ENCODE results near the gene BRCA2. TPM values are rescaled to one million over a fixed set of nuclear protein-coding genes. Genes with fewer than 3 reads are reported as not detected.

Gene BRCA2
- total RNA-seq, 1 experiment from 2014 or later = 14.5 TPM

DNA sequence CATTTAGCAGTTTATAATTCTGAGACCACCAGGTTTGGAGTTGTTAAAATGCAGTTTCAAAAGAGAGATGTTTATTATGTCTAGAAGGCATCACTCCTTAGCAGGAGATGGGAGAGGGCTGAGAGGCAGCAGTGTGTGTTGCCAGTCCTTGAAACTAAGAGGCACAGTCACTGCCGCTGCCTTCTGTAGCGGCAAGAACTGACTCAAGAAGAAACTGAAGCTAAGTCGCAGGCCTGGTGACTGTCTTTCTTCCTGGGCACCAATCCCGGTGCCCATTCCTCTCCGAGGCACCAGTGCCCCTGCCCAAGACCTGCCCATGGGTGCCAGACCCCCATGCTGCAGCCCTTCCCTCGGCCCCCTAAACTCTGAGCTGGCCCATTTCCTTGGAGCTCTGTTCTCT lies 92.5 kb downstream of the BRCA2 start:
- POLR2A ChIA-PET (ENCODE audit: unreplicated experiment) = no interaction called here

GRCh38 chr13:32408296-32409000 lies 93.1 kb downstream of the BRCA2 start:
- no peak for TF ChIP-seq EZH2 (IDR thresholded peaks at IDR 0.05; ENCODE audit: low read depth)
- TF ChIP-seq, protein P1, sequence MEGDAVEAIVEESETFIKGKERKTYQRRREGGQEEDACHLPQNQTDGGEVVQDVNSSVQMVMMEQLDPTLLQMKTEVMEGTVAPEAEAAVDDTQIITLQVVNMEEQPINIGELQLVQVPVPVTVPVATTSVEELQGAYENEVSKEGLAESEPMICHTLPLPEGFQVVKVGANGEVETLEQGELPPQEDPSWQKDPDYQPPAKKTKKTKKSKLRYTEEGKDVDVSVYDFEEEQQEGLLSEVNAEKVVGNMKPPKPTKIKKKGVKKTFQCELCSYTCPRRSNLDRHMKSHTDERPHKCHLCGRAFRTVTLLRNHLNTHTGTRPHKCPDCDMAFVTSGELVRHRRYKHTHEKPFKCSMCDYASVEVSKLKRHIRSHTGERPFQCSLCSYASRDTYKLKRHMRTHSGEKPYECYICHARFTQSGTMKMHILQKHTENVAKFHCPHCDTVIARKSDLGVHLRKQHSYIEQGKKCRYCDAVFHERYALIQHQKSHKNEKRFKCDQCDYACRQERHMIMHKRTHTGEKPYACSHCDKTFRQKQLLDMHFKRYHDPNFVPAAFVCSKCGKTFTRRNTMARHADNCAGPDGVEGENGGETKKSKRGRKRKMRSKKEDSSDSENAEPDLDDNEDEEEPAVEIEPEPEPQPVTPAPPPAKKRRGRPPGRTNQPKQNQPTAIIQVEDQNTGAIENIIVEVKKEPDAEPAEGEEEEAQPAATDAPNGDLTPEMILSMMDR (conservative IDR thresholded peaks at IDR 0.05) = no peak
- Histone ChIP-seq H2AFZ (peak overlapping the region; percentile 34; the same call in 1 of the 2 replicates), H3K27ac (no peak overlapping the region), H3K36me3 (ENCODE audit: low read depth) (no peaks in the 10 kb centered on the region), H3F3A (ENCODE audit: insufficient read depth, low read depth) (no peaks in the 10 kb centered on the region), H3K9me3 (ENCODE audit: insufficient read depth, low read depth) (no peaks in the 10 kb centered on the region), H4K20me1 (ENCODE audit: insufficient read depth) (no peaks in the 10 kb centered on the region), H3K79me2 (ENCODE audit: low read depth) (no peaks in the 10 kb centered on the region), H3K4me3 (no peak overlapping the region), H3K4me2 (no peak overlapping the region), H3K4me1 (replicated peaks; ENCODE audit: insufficient read depth) (no peaks in the 10 kb centered on the region), H3K27me3 (ENCODE audit: insufficient read depth, low read depth) (no peaks in the 10 kb centered on the region), H3K9me2 (ENCODE audit: insufficient read depth) (no peaks in the 10 kb centered on the region)
- BruUV-seq (replicated peaks) = no TSS peak
- POLR2A ChIA-PET (ENCODE audit: unreplicated experiment) = no interaction called here
- CTCF ChIA-PET = no interaction called here
- intact Hi-C loops (cut with micrococcal nuclease; ENCODE audit: unreplicated experiment) = no loop called here
- no peak for DNase-seq

More for the DNA sequence above, 92.5 kb downstream of the BRCA2 start:
- H3K4me3 ChIP-seq = no peak overlapping the region
- CTCF ChIA-PET = no interaction called here
- no TSS peak for BruUV-seq (replicated peaks)
- TF ChIP-seq, protein P1 (conservative IDR thresholded peaks at IDR 0.05) = no peak
- no peak for TF ChIP-seq EZH2 (IDR thresholded peaks at IDR 0.05; ENCODE audit: low read depth)
- H3K9me2 ChIP-seq (ENCODE audit: insufficient read depth) = no peaks in the 10 kb centered on the region
- no peak overlapping the region for H3K4me2 ChIP-seq
- H3F3A ChIP-seq (ENCODE audit: insufficient read depth, low read depth) = no peaks in the 10 kb centered on the region
- no peak overlapping the region for H3K27ac ChIP-seq
- intact Hi-C loops (cut with micrococcal nuclease; ENCODE audit: unreplicated experiment) = no loop called here
- H2AFZ ChIP-seq = no peak overlapping the region
- H3K27me3 ChIP-seq (ENCODE audit: insufficient read depth, low read depth) = no peaks in the 10 kb centered on the region
- DNase-seq = no peak
- no peaks in the 10 kb centered on the region for H3K4me1 ChIP-seq (replicated peaks; ENCODE audit: insufficient read depth)
- no peaks in the 10 kb centered on the region for H3K79me2 ChIP-seq (ENCODE audit: low read depth)
- no peaks in the 10 kb centered on the region for H4K20me1 ChIP-seq (ENCODE audit: insufficient read depth)
- H3K36me3 ChIP-seq (ENCODE audit: low read depth) = no peaks in the 10 kb centered on the region
- no peaks in the 10 kb centered on the region for H3K9me3 ChIP-seq (ENCODE audit: insufficient read depth, low read depth)

DNA sequence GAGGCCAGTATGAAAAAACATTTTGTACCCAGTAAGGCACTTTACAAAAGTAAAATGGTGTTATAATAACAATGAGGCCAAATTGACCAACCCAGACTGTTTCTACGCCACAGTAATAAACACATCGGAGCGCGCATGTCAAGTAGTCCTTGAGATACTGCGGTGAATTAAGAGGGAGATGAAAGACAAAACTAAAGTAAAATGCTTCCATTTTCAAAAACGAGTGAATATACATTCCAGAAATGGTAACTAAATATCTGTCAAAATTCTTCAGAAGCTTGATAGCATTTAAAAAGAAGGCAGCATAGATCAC lies 93.6 kb downstream of the BRCA2 start:
- Histone ChIP-seq H3K9me2 (ENCODE audit: insufficient read depth) (no peaks in the 10 kb centered on the region), H3K9me3 (ENCODE audit: insufficient read depth, low read depth) (no peaks in the 10 kb centered on the region), H3K36me3 (ENCODE audit: low read depth) (no peaks in the 10 kb centered on the region), H3K4me3 (no peak overlapping the region), H4K20me1 (ENCODE audit: insufficient read depth) (no peaks in the 10 kb centered on the region), H3K27ac (no peak overlapping the region), H3K4me2 (no peak overlapping the region), H3F3A (ENCODE audit: insufficient read depth, low read depth) (no peaks in the 10 kb centered on the region), H3K4me1 (replicated peaks; ENCODE audit: insufficient read depth) (no peaks in the 10 kb centered on the region), H2AFZ (peak overlapping the region; percentile 34; the same call in 1 of the 2 replicates), H3K27me3 (ENCODE audit: insufficient read depth, low read depth) (no peaks in the 10 kb centered on the region), H3K79me2 (ENCODE audit: low read depth) (no peaks in the 10 kb centered on the region)
- POLR2A ChIA-PET (ENCODE audit: unreplicated experiment) = no interaction called here
- TF ChIP-seq, protein P1 (conservative IDR thresholded peaks at IDR 0.05) = no peak
- BruUV-seq (replicated peaks) = no TSS peak
- no peak for DNase-seq
- CTCF ChIA-PET = no interaction called here
- intact Hi-C loops (cut with micrococcal nuclease; ENCODE audit: unreplicated experiment) = no loop called here
